ENCODE results near the gene PTP4A1. TPM values are rescaled to one million over a fixed set of nuclear protein-coding genes. Genes with fewer than 3 reads are reported as not detected.

PTP4A1 gene
- total RNA-seq, 1 experiment from 2014 or later, result 71.0 TPM

DNA sequence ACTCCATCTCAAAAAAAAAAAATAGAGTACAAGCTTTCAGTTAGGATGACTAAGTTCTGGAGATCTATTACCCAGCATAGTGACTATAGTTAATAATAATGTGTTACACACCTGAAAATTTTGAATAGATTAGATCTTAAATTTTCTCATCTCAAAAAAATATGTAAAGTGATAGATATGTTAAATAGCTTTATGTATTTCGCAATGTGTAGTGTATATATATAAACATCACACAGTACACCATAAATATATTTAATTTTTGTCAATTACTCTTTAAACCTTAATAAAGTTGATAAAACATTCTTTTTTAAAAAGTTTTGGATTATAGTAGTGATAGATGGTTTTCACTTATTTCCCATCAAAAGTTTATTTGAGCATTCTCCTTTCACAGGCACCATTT is 25.6 kb upstream of the PTP4A1 start:
- BruUV-seq (replicated peaks), result no TSS peak
- no peaks in the 10 kb centered on the region for H3K4me1 ChIP-seq (ENCODE audit: control insufficient read depth, insufficient read depth, low read length)
- no peak overlapping the region for H3K4me3 ChIP-seq (ENCODE audit: low read depth in 2 of 2, low read length in 2 of 2)
- no peak overlapping the region for H3K27ac ChIP-seq (ENCODE audit: low read length)
- ChIA-PET CTCF (no interaction called here), POLR2A (no interaction called here)
- DNase-seq (ENCODE audit: low read depth, low spot score), result no peak
- TF ChIP-seq, protein P1, sequence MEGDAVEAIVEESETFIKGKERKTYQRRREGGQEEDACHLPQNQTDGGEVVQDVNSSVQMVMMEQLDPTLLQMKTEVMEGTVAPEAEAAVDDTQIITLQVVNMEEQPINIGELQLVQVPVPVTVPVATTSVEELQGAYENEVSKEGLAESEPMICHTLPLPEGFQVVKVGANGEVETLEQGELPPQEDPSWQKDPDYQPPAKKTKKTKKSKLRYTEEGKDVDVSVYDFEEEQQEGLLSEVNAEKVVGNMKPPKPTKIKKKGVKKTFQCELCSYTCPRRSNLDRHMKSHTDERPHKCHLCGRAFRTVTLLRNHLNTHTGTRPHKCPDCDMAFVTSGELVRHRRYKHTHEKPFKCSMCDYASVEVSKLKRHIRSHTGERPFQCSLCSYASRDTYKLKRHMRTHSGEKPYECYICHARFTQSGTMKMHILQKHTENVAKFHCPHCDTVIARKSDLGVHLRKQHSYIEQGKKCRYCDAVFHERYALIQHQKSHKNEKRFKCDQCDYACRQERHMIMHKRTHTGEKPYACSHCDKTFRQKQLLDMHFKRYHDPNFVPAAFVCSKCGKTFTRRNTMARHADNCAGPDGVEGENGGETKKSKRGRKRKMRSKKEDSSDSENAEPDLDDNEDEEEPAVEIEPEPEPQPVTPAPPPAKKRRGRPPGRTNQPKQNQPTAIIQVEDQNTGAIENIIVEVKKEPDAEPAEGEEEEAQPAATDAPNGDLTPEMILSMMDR (IDR thresholded peaks at IDR 0.05), result no peak
- TF ChIP-seq POLR2AphosphoS5 (IDR thresholded peaks at IDR 0.05; ENCODE audit: low read depth, low read length), result no peak
- no peak for TF ChIP-seq SIN3A (IDR thresholded peaks at IDR 0.05; ENCODE audit: borderline replicate concordance, insufficient read depth, low read depth, low read length)
- TF ChIP-seq, protein P2, sequence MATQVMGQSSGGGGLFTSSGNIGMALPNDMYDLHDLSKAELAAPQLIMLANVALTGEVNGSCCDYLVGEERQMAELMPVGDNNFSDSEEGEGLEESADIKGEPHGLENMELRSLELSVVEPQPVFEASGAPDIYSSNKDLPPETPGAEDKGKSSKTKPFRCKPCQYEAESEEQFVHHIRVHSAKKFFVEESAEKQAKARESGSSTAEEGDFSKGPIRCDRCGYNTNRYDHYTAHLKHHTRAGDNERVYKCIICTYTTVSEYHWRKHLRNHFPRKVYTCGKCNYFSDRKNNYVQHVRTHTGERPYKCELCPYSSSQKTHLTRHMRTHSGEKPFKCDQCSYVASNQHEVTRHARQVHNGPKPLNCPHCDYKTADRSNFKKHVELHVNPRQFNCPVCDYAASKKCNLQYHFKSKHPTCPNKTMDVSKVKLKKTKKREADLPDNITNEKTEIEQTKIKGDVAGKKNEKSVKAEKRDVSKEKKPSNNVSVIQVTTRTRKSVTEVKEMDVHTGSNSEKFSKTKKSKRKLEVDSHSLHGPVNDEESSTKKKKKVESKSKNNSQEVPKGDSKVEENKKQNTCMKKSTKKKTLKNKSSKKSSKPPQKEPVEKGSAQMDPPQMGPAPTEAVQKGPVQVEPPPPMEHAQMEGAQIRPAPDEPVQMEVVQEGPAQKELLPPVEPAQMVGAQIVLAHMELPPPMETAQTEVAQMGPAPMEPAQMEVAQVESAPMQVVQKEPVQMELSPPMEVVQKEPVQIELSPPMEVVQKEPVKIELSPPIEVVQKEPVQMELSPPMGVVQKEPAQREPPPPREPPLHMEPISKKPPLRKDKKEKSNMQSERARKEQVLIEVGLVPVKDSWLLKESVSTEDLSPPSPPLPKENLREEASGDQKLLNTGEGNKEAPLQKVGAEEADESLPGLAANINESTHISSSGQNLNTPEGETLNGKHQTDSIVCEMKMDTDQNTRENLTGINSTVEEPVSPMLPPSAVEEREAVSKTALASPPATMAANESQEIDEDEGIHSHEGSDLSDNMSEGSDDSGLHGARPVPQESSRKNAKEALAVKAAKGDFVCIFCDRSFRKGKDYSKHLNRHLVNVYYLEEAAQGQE (IDR thresholded peaks at IDR 0.05; ENCODE audit: insufficient read depth in 1 of 2, low read depth in 2 of 2, low read length in 1 of 2), result no peak
- no peak for TF ChIP-seq TCF7L2 (IDR thresholded peaks at IDR 0.05; ENCODE audit: low read depth, low read length)
- no peaks in the 10 kb centered on the region for H3K9me3 ChIP-seq (ENCODE audit: control insufficient read depth, insufficient read depth, low read depth, low read length)
- intact Hi-C loops (cut with micrococcal nuclease; ENCODE audit: unreplicated experiment), result no loop called here
- in situ Hi-C loops (cut with HindIII; ENCODE audit: low pct_unique_long_range_greater_than_20kb, low sequenced_read_pairs), result no loop called here
- ATAC-seq, result no peak
- H3K36me3 ChIP-seq (ENCODE audit: control insufficient read depth, insufficient read depth, low read length), result no peaks in the 10 kb centered on the region
- H3K27me3 ChIP-seq (ENCODE audit: control insufficient read depth, insufficient read depth, low read length), result peaks cover 2% of the 10 kb centered on the region; the same call in 1 of the 2 replicates

DNA sequence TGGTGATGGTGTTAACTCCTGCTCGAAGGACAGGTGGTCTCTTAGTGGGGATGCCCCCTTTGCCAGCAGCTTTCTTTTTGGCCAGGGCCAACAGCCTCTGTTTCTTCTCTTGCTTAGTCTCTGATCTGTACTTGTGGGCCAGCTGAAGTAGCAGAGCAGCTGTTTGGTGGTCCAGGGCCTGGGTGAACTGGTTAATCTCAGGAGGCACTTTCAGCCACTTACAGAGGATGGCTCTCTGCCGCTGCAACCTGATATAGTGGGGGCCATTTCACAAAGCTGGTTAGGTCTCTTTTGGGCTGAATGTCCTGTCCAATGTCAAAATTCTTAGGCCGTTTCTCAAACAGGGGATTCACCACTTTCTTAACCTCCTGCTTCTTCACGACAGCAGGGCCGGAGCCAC is 23.2 kb upstream of the PTP4A1 start:
- H3K4me3 ChIP-seq (ENCODE audit: low read depth in 2 of 2, low read length in 2 of 2), result no peak overlapping the region
- H3K9me3 ChIP-seq (ENCODE audit: control insufficient read depth, insufficient read depth, low read depth, low read length), result no peaks in the 10 kb centered on the region
- BruUV-seq (replicated peaks), result no TSS peak
- CTCF ChIA-PET, result no interaction called here
- intact Hi-C loops (cut with micrococcal nuclease; ENCODE audit: unreplicated experiment), result no loop called here
- in situ Hi-C loops (cut with HindIII; ENCODE audit: low pct_unique_long_range_greater_than_20kb, low sequenced_read_pairs), result no loop called here
- no peak overlapping the region for H3K27ac ChIP-seq (ENCODE audit: low read length)
- POLR2A ChIA-PET, result no interaction called here
- ATAC-seq (no peak), DNase-seq (ENCODE audit: low read depth, low spot score) (no peak)
- H3K4me1 ChIP-seq (ENCODE audit: control insufficient read depth, insufficient read depth, low read length), result no peaks in the 10 kb centered on the region
- peaks cover 2% of the 10 kb centered on the region; the same call in 1 of the 2 replicates for H3K27me3 ChIP-seq (ENCODE audit: control insufficient read depth, insufficient read depth, low read length)
- TF ChIP-seq POLR2AphosphoS5 (IDR thresholded peaks at IDR 0.05; ENCODE audit: low read depth, low read length) (no peak), TCF7L2 (IDR thresholded peaks at IDR 0.05; ENCODE audit: low read depth, low read length) (no peak), SIN3A (IDR thresholded peaks at IDR 0.05; ENCODE audit: borderline replicate concordance, insufficient read depth, low read depth, low read length) (no peak)
- TF ChIP-seq, protein P2 (IDR thresholded peaks at IDR 0.05; ENCODE audit: insufficient read depth in 1 of 2, low read depth in 2 of 2, low read length in 1 of 2), result no peak
- TF ChIP-seq, protein P1 (IDR thresholded peaks at IDR 0.05), result no peak
- H3K36me3 ChIP-seq (ENCODE audit: control insufficient read depth, insufficient read depth, low read length), result no peaks in the 10 kb centered on the region

All from Panc1 (cell line).